Subcutaneous adipose tissue (tissue), 4 donors: ENCODE results near the gene LGR6. TPM values are rescaled to one million over a fixed set of nuclear protein-coding genes. Genes with fewer than 3 reads are reported as not detected.

Experiments used
- CTCF ChIP-seq: fragments of 450-650 bp; IDR thresholded peaks from one replicate; pipeline ENCODE4 v1.5.1; 2016; ENCODE audit warnings: low read depth, mild to moderate bottlenecking, control low read depth, antibody characterized with exemption, moderate library complexity
- total RNA-seq, 4 donors: library from RNA; depleted of rRNA; stranded (reverse); fragments of >200 nt; gene quantifications; one replicate each; pipeline ENCODE4 v1.1.0, GENCODE V29; 2016

LGR6 gene
- total RNA-seq, 4 donors from 2014 or later, result not detected

- no peak for TF ChIP-seq CTCF
These were observed 16.4 kb upstream of the LGR6 start for GRCh38 chr1:202176949-202177927.

GRCh38 chr1:202179828-202180750, 13.5 kb upstream of the LGR6 start:
- no peak for TF ChIP-seq CTCF

GRCh38 chr1:202181586-202181985, 12.0 kb upstream of the LGR6 start:
- no peak for TF ChIP-seq CTCF

- TF ChIP-seq CTCF, result no peak
These were observed 11.3 kb upstream of the LGR6 start for GRCh38 chr1:202182040-202182877.

GRCh38 chr1:202184750-202185460, 8.7 kb upstream of the LGR6 start:
- TF ChIP-seq CTCF, result no peak

- no peak for TF ChIP-seq CTCF
These were observed 7.3 kb upstream of the LGR6 start for GRCh38 chr1:202186327-202186726.
